Ishikawa (cell line): ENCODE data around the gene PANX1.

Experiments used
- CEBPB ChIP-seq: IDR thresholded peaks from 2 replicates; pipeline ENCODE4 v1.6.1; 2012
- CREB1 ChIP-seq: IDR thresholded peaks from 2 replicates; pipeline ENCODE4 v1.6.1; 2012; ENCODE audit warnings: low read depth
- EGR1 ChIP-seq: IDR thresholded peaks from 2 replicates; pipeline ENCODE4 v1.6.1; 2012
- EP300 ChIP-seq: IDR thresholded peaks from 2 replicates; pipeline ENCODE4 v1.6.1; 2012; ENCODE audit warnings: borderline replicate concordance
- FOXM1 ChIP-seq: IDR thresholded peaks from 2 replicates; pipeline ENCODE4 v1.6.1; 2012; ENCODE audit warnings: low read depth, borderline replicate concordance
- MAX ChIP-seq: IDR thresholded peaks from 2 replicates; pipeline ENCODE4 v1.6.1; 2012
- NFIC ChIP-seq: IDR thresholded peaks from 2 replicates; pipeline ENCODE4 v1.6.1; 2012
- RAD21 ChIP-seq: IDR thresholded peaks from 2 replicates; pipeline ENCODE4 v1.6.1; 2012; ENCODE audit warnings: low read depth
- TAF1 ChIP-seq: IDR thresholded peaks from 2 replicates; pipeline ENCODE4 v1.6.1; 2012; ENCODE audit warnings: low read depth, mild to moderate bottlenecking
- TCF12 ChIP-seq: IDR thresholded peaks from 2 replicates; pipeline ENCODE4 v1.6.1; 2012; ENCODE audit warnings: low read depth
- TEAD4 ChIP-seq: IDR thresholded peaks from 2 replicates; pipeline ENCODE4 v1.6.1; 2012
- YY1 ChIP-seq: IDR thresholded peaks from 2 replicates; pipeline ENCODE4 v1.6.1; 2012; ENCODE audit warnings: low read depth
- ZBTB7A ChIP-seq: IDR thresholded peaks from 2 replicates; pipeline ENCODE4 v1.6.1; 2012; ENCODE audit warnings: low read depth
- TF ChIP-seq, protein P1 (sequence below): IDR thresholded peaks from 2 replicates; pipeline ENCODE4 v1.6.1; 2012
- TF ChIP-seq, protein P2 (sequence below): IDR thresholded peaks from 2 replicates; pipeline ENCODE4 v1.6.1; 2012; ENCODE audit warnings: low read depth, mild to moderate bottlenecking

PANX1 gene, protein sequence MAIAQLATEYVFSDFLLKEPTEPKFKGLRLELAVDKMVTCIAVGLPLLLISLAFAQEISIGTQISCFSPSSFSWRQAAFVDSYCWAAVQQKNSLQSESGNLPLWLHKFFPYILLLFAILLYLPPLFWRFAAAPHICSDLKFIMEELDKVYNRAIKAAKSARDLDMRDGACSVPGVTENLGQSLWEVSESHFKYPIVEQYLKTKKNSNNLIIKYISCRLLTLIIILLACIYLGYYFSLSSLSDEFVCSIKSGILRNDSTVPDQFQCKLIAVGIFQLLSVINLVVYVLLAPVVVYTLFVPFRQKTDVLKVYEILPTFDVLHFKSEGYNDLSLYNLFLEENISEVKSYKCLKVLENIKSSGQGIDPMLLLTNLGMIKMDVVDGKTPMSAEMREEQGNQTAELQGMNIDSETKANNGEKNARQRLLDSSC

DNA sequence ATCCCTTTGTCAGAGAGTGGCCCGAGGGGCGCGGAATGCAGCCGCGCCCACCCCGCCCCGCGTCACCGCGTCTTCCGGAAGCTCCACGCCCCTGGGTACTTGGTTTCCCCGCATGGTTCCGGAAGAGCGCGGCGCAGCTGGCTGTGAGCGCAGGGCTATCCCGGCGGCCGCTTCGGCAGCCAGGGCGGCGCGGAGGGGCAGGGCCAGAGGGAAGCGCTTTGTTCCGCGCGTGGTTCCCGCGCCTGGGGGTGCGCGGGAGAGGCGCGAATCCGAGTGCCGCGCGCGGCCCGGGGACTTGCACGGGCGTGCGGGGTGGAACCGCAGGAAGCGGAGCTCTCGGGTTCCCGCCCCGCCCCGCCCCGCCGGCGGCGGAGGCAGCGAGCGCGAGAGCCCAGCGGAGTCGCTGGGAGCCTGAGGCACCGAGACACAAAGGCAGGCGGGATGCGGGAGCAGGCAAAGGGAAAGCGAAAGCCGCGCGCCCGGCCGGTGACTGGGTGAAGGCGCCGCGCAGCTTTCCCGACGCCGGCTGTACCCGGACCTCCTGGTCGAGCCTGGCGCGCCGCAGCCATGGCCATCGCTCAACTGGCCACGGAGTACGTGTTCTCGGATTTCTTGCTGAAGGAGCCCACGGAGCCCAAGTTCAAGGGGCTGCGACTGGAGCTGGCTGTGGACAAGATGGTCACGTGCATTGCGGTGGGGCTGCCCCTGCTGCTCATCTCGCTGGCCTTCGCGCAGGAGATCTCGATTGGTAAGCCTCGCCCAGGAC lies at the start of gene PANX1:
PANX1 (plus strand) TSS at position 96 of the 766 bp plus-strand sequence; CDS start at position 568, 472 bp downstream.
- TF ChIP-seq MAX (peak; percentile 68; the same call in 1 of the 2 replicates), YY1 (no peak), TCF12 (peak; percentile 25; the same call in 1 of the 2 replicates), TAF1 (peak; percentile 60), ZBTB7A (no peak), NFIC (no peak), FOXM1 (no peak), TEAD4 (peak; percentile 70), EGR1 (no peak), RAD21 (no peak), CREB1 (0 out of 2 replicates have a peak, but pooled peaks have one; percentile 26), EP300 (no peak), CEBPB (no peak)
- TF ChIP-seq, protein P1, sequence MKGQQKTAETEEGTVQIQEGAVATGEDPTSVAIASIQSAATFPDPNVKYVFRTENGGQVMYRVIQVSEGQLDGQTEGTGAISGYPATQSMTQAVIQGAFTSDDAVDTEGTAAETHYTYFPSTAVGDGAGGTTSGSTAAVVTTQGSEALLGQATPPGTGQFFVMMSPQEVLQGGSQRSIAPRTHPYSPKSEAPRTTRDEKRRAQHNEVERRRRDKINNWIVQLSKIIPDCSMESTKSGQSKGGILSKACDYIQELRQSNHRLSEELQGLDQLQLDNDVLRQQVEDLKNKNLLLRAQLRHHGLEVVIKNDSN: peak; percentile 79
- TF ChIP-seq, protein P2, sequence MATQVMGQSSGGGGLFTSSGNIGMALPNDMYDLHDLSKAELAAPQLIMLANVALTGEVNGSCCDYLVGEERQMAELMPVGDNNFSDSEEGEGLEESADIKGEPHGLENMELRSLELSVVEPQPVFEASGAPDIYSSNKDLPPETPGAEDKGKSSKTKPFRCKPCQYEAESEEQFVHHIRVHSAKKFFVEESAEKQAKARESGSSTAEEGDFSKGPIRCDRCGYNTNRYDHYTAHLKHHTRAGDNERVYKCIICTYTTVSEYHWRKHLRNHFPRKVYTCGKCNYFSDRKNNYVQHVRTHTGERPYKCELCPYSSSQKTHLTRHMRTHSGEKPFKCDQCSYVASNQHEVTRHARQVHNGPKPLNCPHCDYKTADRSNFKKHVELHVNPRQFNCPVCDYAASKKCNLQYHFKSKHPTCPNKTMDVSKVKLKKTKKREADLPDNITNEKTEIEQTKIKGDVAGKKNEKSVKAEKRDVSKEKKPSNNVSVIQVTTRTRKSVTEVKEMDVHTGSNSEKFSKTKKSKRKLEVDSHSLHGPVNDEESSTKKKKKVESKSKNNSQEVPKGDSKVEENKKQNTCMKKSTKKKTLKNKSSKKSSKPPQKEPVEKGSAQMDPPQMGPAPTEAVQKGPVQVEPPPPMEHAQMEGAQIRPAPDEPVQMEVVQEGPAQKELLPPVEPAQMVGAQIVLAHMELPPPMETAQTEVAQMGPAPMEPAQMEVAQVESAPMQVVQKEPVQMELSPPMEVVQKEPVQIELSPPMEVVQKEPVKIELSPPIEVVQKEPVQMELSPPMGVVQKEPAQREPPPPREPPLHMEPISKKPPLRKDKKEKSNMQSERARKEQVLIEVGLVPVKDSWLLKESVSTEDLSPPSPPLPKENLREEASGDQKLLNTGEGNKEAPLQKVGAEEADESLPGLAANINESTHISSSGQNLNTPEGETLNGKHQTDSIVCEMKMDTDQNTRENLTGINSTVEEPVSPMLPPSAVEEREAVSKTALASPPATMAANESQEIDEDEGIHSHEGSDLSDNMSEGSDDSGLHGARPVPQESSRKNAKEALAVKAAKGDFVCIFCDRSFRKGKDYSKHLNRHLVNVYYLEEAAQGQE: no peak

DNA sequence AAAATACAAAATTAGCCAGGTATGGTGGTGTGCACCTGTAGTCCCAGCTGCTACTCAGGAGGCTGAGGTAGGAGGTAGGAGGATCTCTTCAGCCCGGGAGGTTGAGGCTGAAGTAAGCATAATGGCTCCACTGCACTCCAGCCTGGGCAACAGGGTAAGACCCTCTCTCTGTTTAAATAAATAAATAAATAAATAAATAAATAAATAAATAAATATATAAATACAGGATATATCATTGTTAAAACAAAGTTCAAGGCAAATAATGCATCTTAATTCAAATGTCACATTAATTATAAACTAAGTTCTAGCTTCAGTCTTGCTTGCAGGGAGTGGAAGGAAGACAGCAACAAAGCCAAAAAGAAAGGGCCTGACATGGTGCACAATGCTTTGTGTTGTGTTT lies 44.5 kb upstream of the PANX1 start:
- TF ChIP-seq CREB1: no peak
- TF ChIP-seq, protein P1: no peak
- TF ChIP-seq TCF12: no peak
- TF ChIP-seq EP300: no peak
- no peak for TF ChIP-seq MAX
- no peak for TF ChIP-seq TAF1
- TF ChIP-seq YY1: no peak
- TF ChIP-seq EGR1: no peak
- TF ChIP-seq NFIC: no peak
- TF ChIP-seq, protein P2: no peak
- TF ChIP-seq CEBPB: no peak
- no peak for TF ChIP-seq RAD21
- no peak for TF ChIP-seq ZBTB7A
- no peak for TF ChIP-seq TEAD4
- no peak for TF ChIP-seq FOXM1

GRCh38 chr11:94088906-94089305 lies 39.7 kb upstream of the PANX1 start:
- TF ChIP-seq TAF1 (no peak), TEAD4 (no peak), YY1 (no peak), MAX (no peak), NFIC (no peak), TCF12 (no peak), FOXM1 (no peak), EP300 (no peak), RAD21 (no peak), ZBTB7A (no peak)
- TF ChIP-seq, protein P2: no peak
